ENCODE results near the gene CCT8.

CCT8 gene
- 92.9 to 153 (median 101) reads per million in 4 donors for total RNA-seq

- DNase-seq: peak; percentile 98 to 99 (median 98)
These were observed at the start of gene CCT8 for GRCh38 chr21:29073222-29074006. CCT8 (minus strand) TSS chr21:29073648; CDS start chr21:29073590, 58 bp downstream.

GRCh38 chr21:29121759-29122158 lies 48.3 kb upstream of the CCT8 start:
- no peak for DNase-seq

GRCh38 chr21:29117372-29117955 lies 44.0 kb upstream of the CCT8 start:
- DNase-seq: no peak

GRCh38 chr21:29115899-29116298 lies 42.5 kb upstream of the CCT8 start:
- DNase-seq: no peak

- DNase-seq: no peak
These were observed 41.5 kb upstream of the CCT8 start for GRCh38 chr21:29114765-29115500.

GRCh38 chr21:29105218-29105617 lies 31.8 kb upstream of the CCT8 start:
- DNase-seq: no peak

- DNase-seq: no peak
These were observed 30.8 kb upstream of the CCT8 start for GRCh38 chr21:29104239-29104708.

- DNase-seq: no peak
These were observed 29.4 kb upstream of the CCT8 start for GRCh38 chr21:29102791-29103257.

- DNase-seq: no peak
These were observed 24.7 kb upstream of the CCT8 start for GRCh38 chr21:29098156-29098555.

GRCh38 chr21:29096218-29097015 lies 23.0 kb upstream of the CCT8 start:
- no peak for DNase-seq

GRCh38 chr21:29092102-29092959 lies 18.9 kb upstream of the CCT8 start:
- DNase-seq: no peak

- peak in 1 of 5 donors; percentile 20 for DNase-seq
These were observed 17.6 kb upstream of the CCT8 start for GRCh38 chr21:29091033-29091432.

- no peak for DNase-seq
These were observed 11.8 kb upstream of the CCT8 start for GRCh38 chr21:29085106-29085752.

GRCh38 chr21:29084372-29084771 lies 10.9 kb upstream of the CCT8 start:
- DNase-seq: no peak

- DNase-seq: no peak
These were observed 9.9 kb upstream of the CCT8 start for GRCh38 chr21:29083306-29083705.

- no peak for DNase-seq
These were observed 8.8 kb upstream of the CCT8 start for GRCh38 chr21:29082046-29082815.

- no peak for DNase-seq
These were observed 7.0 kb upstream of the CCT8 start for GRCh38 chr21:29080454-29080941.

- peak in 1 of 5 donors; percentile 65 for DNase-seq
These were observed 5.7 kb upstream of the CCT8 start for GRCh38 chr21:29078869-29079767.

- DNase-seq: peak in 1 of 5 donors; percentile 44
These were observed 4.2 kb upstream of the CCT8 start for GRCh38 chr21:29077651-29078090.

All from T-helper 1 cell (primary cell).